Suprapubic skin (tissue), 4 donors: ENCODE measurements around the gene FAM131C.

Experiments
- CTCF ChIP-seq, 2 donors: fragments of 200-600 bp in 1 of 2; fragments of 450-650 bp in 1 of 2; sonication (generic) in 1 of 2; IDR thresholded peaks; one replicate each; pipeline ENCODE4 v1.5.1; 2016 to 2019; ENCODE audit warnings: antibody characterized with exemption in 2 of 2, mild to moderate bottlenecking in 1 of 2, moderate library complexity in 1 of 2
- EP300 ChIP-seq: sonication (generic); formaldehyde crosslinking; IDR thresholded peaks from one replicate; pipeline ENCODE4 v1.6.1; 2017; ENCODE audit warnings: antibody characterized with exemption
- POLR2A ChIP-seq, 2 donors: fragments of 450-650 bp; IDR thresholded peaks; one replicate each; pipeline ENCODE4 v1.6.1; 2017; ENCODE audit warnings: antibody characterized with exemption in 2 of 2, mild to moderate bottlenecking in 2 of 2, moderate library complexity in 2 of 2
- POLR2AphosphoS5 ChIP-seq, 3 donors: sonication (generic); formaldehyde crosslinking; IDR thresholded peaks; one replicate each; pipeline ENCODE4 v1.6.1; 2017; ENCODE audit warnings: antibody characterized with exemption in 3 of 3

DNA sequence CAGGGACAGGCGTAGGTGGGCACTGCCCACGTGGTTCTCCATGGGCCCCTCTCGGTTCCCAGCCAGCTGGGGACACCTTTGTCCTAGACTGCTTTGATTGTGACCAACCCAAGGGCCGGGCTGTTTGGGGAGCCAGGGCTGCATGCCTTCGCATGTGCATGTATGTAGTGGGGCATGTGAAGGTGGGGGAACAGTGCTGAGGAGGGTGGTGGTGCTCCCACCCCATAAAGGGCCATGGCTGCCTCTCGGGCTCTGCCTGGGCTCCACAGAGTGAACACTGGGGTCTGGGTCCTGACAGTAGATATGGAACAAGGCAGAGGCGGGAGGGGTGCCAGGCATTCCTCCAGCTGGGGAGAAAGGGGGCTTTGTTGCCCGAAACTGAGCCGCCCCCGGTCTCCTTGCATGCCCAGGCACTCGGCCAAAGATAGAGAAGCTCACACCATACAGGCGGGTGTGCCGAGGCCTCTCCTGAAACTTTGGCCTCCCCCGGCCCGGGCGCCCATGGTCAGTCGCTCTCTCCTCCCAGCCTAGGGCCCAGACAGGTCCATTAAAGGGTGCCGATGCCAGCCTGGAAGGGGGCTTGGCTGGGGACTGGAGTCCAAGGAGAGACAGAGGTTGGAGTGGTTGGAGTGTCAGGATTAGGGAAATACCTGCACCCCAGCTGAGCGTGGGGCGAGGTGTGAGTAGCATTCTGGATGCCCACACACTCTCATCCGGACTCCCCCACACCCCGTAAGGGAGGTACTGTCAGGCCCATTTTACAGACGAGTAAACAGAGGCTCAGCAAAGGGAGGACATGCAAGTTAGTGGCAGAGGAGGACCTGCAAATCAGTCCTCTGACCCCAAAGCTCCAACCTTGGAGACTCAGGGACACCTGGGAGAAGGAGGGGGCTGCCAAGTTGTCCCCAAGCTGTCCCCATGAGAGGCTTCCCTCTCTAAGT is 41.3 kb upstream of the FAM131C start:
- TF ChIP-seq CTCF (IDR thresholded peaks at IDR 0.05) = no peak
- no peak for TF ChIP-seq POLR2AphosphoS5 (IDR thresholded peaks at IDR 0.05)
- no peak for TF ChIP-seq POLR2A (IDR thresholded peaks at IDR 0.05)
- TF ChIP-seq EP300 = no peak
